Astrocyte of the cerebellum (primary cell): Measurements from ENCODE around the gene COQ10B.
"Not testable (repeated sequence)": the region's sequence is repeated elsewhere in the genome, so short reads cannot be mapped to it uniquely, and the experiment has no call there.

Experiments
- DNase-seq: peaks from one replicate; pipeline ENCODE4 v3.0.0-alpha.2; 2011; ENCODE audit warnings: low read depth
- H3K4me3 ChIP-seq: 2 replicates; pipeline ENCODE4 v1.5.1; 2011; ENCODE audit warnings: mild to moderate bottlenecking, low read depth, low read length, moderate library complexity
- in situ Hi-C: cut with HindIII; loops from 2 replicates; pipeline ENCODE4 v1.10.0; 2017; ENCODE audit warnings: low sequenced_read_pairs
- TF ChIP-seq, protein P1 (sequence below): IDR thresholded peaks from 2 replicates; pipeline ENCODE4 v1.5.1; 2012; ENCODE audit warnings: low read length, low read depth, moderate library complexity, mild to moderate bottlenecking; ENCODE audit errors: missing control alignments

COQ10B gene

DNA sequence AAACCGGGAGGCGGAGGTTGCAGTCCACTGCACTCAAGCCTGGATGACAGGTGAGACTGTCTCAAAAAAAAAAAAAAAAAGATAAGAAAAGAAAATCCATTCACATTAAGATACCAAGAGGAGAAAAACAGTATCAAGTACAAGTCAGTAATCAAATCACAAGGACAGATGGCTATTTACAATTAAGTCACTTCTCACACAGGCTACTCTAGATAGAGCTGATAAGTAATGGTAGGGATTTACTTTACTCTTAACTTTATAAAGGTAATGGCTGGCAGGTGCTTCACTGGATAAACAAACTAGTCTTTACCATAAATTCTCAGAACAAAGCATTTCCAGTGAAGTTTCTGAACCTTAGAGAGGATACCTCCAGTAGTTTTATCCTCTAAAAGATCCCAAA lies 30.0 kb upstream of the COQ10B start:
- no peak for DNase-seq
- in situ Hi-C loops, result no loop called here

DNA sequence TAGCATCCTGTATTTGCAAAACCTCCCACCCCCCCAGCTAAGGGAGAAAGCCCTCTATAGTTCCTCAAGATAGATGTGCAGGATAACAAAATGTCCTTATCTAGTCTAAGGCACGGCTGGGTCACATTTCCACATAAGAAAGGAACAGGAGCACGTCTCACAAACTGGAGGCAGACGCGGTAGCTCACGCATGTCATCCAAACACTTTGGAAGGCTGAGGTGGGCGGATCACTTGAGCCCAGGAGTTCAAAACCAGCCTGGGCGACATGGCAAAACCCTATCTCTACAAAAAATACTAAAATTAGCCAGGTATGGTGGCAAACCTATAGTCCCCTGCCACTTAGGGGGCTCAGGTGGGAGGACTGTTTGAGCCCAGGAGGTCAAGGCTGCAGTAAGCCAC lies 27.8 kb upstream of the COQ10B start:
- H3K4me3 ChIP-seq, result no peak overlapping the region

More for the DNA sequence above, 30.0 kb upstream of the COQ10B start:
- TF ChIP-seq, protein P1, sequence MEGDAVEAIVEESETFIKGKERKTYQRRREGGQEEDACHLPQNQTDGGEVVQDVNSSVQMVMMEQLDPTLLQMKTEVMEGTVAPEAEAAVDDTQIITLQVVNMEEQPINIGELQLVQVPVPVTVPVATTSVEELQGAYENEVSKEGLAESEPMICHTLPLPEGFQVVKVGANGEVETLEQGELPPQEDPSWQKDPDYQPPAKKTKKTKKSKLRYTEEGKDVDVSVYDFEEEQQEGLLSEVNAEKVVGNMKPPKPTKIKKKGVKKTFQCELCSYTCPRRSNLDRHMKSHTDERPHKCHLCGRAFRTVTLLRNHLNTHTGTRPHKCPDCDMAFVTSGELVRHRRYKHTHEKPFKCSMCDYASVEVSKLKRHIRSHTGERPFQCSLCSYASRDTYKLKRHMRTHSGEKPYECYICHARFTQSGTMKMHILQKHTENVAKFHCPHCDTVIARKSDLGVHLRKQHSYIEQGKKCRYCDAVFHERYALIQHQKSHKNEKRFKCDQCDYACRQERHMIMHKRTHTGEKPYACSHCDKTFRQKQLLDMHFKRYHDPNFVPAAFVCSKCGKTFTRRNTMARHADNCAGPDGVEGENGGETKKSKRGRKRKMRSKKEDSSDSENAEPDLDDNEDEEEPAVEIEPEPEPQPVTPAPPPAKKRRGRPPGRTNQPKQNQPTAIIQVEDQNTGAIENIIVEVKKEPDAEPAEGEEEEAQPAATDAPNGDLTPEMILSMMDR, result no peak
- no peak overlapping the region for H3K4me3 ChIP-seq

DNA sequence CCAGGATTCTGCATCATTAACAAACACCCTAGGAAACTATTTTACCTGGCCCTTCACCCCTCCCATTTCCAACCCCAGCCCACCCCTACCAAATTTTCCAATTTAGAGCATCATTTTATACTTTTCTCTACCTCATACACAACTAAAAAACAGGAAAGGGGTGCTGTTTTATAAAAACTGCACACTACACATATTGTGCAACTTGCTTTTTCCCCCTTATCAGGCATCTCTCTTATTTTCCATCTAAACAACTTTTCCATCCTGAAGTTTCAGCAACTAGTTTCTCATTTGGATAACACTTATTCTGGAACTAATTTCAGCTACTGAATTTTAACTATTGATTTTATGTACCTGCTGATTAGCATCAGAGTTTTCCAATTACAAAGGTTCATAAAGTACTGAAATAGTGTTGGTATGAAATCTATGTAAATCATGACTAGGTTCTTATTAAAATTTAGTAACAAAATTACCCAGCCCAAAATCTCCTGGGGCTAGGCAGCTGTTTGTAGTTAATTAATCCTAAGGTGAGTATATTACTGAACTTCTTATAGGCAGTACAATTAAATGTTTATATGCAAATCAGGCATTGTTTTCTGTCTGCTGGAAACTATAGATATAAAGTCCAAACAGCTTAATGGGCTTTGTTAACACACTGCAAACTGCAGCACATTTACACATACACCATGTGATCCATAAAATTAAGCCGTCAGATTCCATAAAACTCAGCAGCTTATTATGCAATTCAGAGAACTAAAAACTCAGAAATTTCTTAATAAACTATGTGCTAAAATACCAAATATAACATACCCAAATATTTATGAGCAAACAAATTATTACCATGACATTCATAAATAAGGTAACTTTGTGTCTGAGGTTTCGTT lies 26.4 kb upstream of the COQ10B start:
- in situ Hi-C loops, result no loop called here
- no peak overlapping the region for H3K4me3 ChIP-seq
- TF ChIP-seq, protein P1, result no peak
- no peak for DNase-seq

More for the DNA sequence above, 27.8 kb upstream of the COQ10B start:
- in situ Hi-C loops, result no loop called here
- DNase-seq, result no peak
- TF ChIP-seq, protein P1, result no peak

DNA sequence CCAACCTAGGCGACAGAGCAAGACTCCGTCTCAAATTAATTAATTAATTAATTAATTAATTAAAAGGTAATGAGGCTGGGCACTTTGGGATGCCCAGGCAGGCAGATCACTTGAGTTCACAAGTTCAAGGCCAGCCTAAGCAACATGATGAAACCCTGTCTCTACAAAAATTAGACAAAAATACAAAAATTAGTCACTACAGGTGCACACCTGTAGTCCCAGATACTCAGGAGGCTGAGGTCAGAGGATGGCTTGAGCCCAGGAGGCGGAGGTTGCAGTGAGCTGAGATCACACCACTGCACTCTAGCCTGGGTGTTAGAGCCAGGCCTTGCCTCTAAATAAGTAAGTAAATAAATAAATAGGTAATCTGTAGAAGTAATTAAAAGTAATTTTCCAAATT lies 25.4 kb upstream of the COQ10B start:
- in situ Hi-C loops, result no loop called here
- DNase-seq, result no peak
- H3K4me3 ChIP-seq, result no peak overlapping the region
- TF ChIP-seq, protein P1, result no peak

DNA sequence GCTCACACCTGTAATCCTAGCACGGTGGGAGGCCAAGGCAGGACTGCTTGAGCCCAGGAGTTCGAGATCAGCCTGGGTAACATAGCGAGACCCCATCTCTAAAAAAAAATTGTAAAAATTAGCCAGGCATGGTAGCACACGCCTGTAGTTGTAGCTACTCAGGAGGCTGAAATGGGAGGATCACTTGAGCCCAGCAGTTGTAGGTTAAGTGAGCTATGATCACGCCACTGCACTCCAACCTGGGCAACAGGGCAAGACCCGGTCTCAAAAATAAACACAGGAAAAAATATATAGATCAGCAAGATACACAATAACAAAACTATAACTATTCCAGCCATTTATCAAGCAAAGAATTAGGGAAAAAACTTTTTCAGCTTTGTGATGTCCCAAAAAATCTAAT lies 21.5 kb upstream of the COQ10B start:
- no peak overlapping the region for H3K4me3 ChIP-seq
- in situ Hi-C loops, result no loop called here
- DNase-seq, result no peak
- TF ChIP-seq, protein P1, result no peak

DNA sequence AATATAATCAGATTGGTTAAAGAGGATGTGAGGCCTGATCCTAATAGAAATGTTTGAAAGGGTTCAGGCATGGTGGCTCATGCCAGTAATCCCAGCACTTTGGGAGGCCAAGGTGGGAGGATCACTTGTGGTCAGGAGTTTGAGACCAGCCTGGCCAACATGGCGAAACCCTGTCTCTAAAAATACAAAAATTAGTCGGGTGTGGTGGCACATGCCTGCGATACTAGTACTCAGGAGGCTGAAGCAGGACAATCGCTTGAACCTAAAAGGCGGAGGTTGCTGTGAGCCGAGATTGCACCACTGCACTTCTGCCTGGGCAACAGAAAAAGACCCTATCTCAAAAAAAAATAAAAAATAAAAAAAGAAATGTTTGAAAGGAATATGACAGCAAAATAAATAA lies 20.8 kb upstream of the COQ10B start:
- DNase-seq, in situ Hi-C loops, H3K4me3 ChIP-seq: not testable (repeated sequence)

DNA sequence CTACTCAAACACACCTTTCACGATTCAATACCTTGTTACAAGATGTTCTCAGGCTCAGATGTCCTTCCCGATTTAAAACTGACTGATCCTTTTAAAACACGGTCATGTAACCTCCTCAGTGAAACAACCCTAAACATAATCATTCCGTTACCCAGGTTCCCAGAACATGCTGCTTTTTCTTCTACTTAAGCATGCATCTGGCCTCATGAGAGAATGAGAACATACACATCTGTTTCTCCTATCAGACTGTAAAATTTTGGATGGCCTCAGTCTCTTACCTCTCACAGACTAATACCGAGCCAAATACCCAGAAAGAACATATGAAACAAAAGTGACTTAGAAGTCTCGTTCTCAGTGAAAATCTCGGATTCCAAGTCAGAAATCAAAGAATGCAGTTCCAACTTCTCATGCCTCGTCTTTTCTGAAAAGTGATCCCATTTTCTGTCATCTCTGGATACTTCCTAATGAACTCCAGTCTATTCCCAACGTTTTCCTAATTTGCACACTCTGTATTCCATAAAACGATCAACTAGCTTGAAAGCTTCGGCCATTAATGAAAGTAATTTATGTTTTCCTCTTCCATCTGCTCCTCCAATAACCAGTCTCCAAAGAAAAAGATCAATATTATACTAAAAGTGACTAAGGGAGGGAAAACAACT lies 19.4 kb upstream of the COQ10B start:
- H3K4me3 ChIP-seq, result peak overlapping the region; percentile 98
- in situ Hi-C loops, result no loop called here
- no peak for DNase-seq
- TF ChIP-seq, protein P1, result no peak
